Activated CD4-positive, alpha-beta T cell treated with anti-CD3 and anti-CD28 coated beads, Interleukin-2, amount 50 U/mL, for 48 hours (primary cell): ENCODE results near the gene LAMB2.

ENCODE experiments used
- DNase-seq, 2 experiments: peaks; one replicate each; pipeline ENCODE4 v3.0.0-alpha.2; 2020

LAMB2 gene

DNA sequence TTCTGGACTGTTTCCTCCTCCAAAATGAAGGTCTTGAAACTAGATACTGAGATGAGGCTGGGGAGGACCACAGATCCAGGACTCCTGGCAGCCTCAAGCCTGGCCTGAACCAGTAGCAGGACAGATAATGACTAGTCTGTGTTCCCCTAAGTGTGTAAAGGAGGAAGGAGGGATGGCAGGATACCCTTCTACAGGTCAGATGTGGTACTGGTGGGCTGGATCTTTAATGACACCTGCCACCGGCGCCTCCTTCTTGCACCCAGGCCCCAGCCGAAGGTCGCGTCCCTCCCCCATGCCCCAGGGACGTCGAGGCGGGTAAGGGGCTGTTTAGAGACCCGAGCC lies 12.8 kb downstream of the LAMB2 start:
- no peak for DNase-seq

DNA sequence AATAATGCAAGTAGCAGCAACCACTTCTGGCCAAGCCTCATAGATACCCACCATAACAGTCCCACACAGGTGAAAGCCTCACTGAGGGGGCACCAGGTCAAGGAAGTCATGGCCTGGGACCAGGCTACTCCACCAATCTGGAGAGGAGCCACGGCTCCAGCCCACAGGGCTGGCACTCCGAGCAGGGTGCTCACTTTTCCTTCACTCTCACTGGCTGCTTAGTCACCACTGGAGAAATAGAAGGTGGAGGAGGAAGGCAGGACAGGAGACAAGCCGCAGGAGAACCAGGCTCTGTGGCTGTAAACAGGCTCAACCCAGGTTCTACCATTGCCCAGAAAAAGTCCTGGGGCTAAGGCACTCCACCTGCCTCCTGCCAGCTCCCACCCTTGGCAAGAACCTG lies 13.4 kb downstream of the LAMB2 start:
- DNase-seq = no peak

DNA sequence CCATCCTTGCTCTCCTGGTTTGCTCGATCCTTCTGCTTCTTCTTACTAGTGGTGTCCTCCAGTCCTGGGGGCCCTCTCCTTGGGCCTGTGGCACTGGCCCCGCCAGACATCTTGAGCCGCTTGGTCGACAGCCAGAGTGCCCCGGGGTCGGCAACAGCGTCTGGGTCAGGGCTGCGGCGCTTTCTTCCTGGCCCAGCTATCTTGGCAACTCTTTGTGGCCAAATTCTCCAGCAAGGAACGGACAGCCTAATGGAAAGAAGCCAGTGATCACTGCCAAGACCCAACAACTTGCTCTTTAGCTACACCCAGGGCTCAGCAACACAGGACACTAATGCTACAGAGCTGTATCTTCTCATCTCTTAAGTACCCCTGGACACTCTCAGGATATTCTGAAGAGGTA lies 13.8 kb downstream of the LAMB2 start:
- DNase-seq = no peak

DNA sequence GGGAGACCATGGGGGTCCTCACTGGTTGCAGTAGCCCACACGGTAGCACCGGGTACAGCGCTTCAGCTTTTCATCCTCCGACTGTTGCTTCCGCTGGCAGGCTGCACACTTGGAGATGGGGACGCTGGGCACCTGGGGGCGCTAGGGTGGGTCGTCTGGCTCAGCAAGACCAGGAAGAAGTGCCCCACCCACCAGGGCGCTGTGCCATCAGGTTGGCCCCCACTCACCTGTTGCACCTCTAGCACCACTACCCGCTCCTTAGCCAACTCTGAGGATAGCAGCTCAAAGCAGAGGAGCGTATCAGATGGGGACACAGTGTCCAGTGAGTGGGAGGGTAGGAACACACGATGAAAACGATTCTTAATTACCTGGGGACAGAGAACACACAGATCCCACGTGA lies 20.6 kb downstream of the LAMB2 start:
- no peak for DNase-seq

DNA sequence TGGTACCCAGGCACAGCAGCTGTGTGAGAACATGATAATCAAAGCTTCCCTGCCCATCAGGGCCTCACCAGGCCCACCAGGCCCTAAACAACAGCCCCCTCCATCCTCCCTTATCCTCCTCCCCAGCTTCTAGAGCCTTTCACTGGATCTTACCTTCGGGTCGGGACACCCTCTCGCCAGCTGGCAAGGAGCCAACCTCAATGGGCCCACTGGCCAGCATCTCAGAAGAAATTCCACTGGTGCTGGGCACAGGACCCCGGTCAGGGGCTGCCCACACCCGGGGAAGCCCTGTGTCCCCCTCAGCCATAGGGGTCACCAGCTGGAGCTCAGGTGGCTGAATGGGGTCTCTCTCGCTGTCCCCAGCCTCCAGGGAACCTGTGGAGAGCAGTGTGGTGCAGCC lies 21.5 kb downstream of the LAMB2 start:
- DNase-seq = no peak

DNA sequence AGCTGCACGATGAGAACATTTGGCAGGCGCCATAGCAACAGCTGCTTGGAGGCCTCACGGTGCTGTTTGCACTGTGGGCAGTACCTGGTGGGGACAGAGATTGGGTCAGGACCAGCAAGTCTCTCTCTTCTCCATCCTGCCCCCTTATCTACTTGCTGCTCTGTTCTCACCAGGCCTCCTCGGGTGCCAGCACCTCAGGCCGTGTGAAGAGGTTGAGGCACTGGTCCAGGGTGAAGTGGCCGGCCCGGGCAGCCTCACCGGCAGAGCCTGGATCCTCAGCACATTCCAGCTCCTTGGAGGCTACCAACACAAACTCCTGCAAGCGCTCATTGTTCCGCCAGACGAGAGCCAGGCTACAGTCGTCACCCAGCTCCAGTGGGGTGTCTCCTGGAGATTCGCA lies 22.1 kb downstream of the LAMB2 start:
- DNase-seq = no peak

DNA sequence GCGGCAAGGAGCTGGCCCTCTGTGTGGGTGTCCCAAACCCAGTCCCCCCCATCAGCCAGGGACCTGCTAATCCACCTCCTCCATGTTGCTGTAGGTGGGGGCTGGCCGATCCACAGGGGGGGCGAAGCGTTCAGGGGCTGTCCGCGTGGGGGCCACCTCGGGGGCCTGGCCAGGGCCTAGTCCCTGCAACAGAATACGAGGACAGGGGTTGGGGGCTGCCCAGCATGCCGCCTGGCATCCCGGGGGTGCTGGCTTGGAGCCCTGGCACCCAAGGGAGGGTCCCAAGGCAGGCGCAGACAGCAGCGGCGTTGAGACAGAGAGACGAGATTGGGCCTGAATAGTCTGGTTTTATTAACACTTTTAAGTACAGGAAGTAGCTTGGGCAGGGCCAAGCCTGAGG lies 24.5 kb downstream of the LAMB2 start:
- DNase-seq = no peak

DNA sequence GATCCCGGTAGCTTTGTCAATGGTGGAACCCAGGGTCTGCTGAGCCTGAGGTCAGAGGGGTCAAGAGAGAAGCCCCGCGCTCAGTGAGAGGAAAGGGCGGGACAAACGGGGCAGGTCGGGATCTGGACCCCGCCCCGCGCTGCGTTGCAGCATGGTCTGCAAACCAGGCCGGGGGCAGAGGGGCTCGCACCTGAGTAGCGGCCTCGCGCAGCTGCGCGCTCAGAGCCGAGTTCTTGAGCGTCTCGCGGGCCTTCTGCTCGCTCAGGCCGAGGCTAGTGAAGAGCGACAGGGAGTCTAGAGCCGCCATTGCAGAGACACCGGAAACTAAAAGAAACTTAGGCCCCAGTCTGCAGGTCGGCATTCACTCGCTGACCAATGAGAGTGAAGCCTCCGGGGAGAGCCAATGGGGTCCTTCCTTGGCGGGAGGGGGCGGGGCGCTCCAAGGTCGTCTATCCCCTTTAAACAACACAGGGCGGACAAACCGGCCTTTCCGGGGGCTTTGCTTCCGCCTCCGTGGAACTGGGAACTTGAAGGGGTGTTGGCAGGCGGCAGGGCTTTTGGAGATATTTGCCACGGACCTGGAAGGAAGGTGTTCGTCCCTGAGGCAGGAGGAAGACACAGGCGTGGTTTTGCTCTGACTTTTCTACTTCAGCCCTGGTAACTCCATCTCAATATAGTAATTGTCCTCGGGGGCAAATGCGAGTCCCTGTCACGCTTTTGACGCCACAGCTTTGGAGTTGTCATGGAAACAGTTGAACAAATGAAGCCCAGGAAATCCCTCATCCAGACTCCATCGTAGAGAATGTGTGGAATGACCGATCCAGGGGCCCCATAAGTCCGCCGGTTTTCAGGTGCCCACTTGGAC lies 28.2 kb downstream of the LAMB2 start, which contains the start of gene QARS1:
TSS of gene QARS1 (minus strand) at position 331 of the 865 bp plus-strand sequence. CDS start at position 307, 24 bp downstream.
- peak; percentile 90 to 92 for DNase-seq

DNA sequence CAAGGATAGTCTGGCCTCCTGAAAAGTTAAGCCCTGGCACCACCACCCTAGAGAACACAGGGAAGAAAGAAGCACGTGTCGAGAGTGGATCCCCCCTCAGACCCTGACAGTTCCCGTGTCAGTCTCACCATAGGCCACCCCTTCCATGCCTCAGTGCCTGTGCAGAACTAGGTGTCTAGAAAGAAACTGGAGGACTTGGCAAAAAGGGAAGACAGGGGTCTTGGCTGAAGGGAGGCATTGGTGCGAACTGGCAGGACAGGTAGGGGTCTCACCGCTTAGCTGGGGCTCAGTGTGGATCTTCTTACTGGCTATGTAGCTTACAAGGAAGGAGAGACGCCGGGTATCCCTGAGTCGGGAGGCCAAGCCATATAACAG lies 28.8 kb downstream of the LAMB2 start:
- no peak for DNase-seq

DNA sequence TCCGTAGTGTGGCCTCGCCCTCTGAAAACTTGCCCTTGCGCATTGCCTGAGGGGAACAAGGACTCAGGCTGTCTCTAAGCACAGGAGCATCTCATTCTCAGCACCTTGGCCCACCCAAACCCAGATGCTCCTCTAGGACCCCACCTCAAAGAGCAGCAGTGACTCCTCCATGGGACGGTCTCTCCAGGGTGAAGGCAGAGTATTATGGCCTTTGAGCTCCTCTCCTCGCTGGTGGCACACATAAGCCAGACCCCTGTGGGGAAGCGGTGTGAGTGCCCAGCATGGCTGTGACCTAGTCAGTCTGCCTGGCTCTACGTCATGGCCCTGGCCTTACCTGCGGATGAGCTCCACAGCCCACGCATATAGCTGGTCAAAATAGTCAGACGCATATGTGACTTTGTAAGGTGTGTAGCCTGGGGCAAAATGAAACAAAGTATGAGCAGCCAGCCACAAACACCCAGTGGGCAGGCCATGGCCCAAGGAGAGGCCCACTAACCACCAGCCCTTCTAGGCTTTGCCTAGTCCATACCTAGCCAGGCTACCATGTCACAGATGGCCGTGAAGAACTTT lies 32.7 kb downstream of the LAMB2 start:
- DNase-seq = no peak

DNA sequence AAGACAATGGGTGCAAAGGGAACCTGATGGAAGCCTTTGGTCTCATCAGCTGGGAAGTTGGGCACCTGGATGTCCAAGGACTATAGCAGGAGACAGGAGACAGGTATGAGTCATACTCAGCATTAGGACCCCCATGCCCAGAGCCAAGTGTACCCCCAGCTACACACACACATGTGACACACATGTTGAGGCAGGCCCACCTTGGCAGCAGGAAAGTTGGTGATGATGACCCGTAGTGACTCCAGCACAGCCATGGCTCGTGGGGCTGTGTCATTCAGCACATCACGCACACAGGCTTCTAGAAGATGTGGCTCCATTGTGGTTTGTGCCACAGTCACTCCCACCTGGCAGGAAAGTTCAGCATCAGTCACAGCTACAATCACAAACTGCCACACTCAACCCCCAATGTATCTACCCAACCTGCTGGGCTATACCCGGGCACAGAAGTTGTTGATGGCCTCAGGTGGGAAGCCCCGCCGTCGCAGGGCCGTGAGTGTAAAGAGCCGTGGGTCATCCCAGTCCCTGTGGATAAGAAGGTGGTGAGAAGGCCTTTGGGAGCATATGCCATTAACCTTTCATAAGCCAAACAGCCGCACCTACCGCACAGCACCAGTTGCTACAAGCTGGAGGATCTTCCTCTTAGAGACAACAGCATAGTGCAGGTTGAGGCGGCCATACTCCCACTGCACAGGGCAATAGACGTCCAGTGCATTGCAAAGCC lies 33.8 kb downstream of the LAMB2 start:
- DNase-seq = no peak

DNA sequence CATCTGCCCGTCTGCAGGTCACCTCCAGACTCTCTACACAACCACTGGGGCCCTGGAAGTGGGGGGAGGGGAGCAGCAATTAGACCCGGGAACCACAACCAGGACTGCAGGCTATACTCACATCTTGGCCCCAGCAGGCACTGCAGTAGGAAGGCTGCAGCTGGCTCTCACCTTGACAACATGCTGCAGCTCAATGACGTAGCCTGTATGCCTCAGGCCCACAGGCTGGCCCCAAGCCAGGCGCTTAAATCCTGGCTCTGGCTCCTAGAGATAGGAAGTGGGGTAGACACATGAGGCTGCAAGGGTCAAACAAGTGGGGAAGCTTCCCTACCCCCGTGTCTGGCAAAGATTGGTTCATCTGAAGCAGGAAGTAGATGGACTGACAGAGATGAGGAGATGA lies 34.4 kb downstream of the LAMB2 start:
- DNase-seq = no peak

DNA sequence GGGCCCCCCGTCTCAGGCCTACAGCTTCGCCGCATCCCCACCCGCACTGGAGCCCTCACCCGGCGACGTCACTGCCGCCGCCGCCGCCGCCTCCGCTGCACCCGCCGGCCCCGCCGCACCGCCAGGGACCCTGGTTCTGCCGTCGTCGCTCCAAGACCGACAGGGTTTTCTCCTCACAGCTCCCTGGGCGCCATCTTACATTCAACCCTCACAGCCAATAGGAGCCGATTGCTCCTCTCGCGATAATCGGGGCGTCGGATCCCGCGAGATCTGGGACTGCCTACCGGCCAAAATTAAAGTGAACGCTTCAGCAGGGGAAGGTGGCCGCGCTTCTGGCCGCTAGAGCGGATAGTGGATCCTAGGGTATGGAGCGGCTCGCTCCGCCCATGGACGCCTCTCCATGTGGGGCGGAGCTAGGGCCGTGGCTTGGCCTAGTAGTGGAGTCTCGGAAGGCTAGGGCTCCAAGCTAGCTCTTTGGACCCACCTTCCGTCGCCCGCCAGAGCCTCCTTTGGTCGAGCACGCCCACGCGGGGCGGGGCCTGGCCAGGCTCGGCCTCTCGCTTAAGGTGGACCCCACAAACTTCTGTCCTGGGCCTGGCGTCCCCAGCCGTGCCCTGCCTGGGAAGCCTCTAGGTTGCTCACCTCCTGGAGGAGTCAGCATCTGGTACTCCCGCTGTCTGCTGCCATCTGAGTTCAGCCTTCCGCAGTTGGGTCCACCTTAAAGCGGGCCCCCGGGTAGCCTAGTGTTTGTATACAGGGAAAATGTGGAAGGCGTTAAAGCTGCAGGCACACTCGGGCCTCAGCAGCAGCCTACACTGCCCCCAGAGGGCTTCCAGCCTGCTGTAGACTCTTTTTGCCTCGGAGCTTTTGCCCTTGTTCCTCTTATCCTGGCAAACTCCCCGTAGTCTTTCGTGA lies 38.7 kb downstream of the LAMB2 start, which contains the start of gene QRICH1:
TSS of gene QRICH1 (minus strand) at position 219 of the 915 bp plus-strand sequence. CDS start 17,054 bp downstream, outside the sequence.
- DNase-seq = peak; percentile 96 to 97

DNA sequence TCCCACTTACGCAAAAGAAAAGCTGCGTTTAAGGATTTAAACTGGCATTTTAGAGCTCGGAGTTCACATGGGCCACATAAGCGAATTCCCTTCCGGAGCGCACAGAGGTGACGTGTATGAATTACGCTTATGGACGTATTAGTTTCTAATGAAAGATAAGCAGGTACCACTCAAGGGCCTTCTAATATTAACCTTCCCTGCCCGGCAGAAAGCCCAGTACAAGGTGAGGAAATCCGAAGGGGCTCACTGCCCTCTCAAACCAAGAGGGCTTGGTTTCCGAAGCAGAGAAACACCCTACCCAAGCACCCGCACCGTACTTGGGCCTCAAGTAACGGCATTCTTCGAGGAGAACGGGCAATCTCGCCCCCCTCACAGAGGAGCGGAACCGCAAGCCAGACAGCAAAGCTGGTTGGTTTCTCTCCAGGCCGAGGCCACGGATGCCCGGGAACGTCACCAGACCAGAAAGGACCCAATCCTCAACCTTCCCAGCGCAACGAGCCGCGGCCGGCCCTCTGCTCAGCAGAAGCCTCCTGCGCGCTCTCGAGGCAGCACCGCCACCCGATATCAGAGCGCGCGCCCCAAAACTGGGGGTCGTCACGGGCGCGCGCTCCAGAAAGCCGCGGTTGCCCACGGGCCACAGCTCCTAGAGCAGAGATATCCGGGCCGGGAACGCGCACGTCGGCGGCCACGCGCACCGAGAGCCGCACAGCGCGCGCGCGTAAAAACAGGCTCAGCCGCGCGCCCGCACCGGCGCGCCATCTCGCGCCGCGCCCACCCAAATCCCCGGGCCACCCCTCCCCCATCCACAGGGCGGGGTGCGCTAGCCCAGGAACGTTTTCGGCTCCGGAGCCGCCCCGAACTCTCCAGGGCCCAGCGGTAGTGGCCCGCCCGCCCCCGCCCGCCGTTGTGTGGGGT lies 39.7 kb downstream of the LAMB2 start:
- DNase-seq = peak; percentile 81 to 86

DNA sequence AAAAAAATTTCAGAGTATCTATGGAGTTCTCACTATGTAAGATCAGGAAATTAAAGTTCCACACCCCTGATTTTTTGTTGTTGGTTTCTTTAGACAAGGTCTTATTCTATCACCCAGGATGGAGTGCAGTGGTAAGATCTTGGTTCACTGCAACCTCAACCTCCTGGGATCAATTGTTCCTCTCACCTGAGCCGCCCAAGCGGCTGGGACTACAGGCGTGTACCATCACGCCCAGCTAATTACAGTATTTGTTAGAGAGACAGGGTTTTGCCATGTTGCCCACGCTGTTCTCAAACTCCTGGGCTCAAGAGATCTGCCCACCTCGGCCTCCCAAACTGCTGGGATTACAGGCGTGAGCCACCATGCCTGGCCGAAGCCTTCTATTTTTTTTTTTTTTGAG lies 51.4 kb downstream of the LAMB2 start:
- no peak for DNase-seq

DNA sequence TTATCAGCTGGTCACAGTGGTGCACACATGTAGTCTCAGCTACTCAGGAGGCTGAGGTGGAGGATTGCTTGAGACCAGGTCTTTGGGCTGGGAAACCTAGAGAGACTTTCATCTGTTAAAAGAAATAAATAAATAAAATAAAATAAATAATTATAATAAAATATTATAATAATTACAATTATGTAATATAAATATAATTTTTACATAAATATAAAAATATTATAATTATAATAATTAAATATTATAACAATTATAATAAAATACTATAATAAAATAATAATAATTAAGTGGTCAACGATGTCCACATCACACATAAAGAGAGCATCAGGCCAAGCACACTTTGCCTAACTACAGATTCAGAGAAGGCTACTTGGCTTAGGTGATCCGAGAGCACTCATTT lies 53.6 kb downstream of the LAMB2 start:
- no peak for DNase-seq

DNA sequence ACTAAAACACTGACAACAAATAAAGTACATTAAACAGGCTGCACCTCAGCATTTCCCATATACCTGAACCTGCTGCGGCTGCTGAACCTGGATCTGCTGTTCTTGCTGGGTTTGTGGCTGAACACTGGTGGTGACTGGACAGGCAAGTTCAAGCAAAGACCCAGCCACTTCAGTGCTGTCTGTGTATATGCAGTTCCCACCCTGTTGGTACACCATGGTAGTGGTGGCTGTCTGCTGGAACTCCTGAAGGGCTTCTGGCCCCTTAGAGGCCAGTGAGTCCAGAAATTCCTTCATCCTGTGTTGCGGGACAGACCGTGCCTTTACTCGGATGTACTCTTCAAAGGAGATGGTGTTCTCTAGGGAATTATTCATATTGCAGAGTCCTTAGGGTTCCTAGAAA lies 56.2 kb downstream of the LAMB2 start:
- DNase-seq = no peak

DNA sequence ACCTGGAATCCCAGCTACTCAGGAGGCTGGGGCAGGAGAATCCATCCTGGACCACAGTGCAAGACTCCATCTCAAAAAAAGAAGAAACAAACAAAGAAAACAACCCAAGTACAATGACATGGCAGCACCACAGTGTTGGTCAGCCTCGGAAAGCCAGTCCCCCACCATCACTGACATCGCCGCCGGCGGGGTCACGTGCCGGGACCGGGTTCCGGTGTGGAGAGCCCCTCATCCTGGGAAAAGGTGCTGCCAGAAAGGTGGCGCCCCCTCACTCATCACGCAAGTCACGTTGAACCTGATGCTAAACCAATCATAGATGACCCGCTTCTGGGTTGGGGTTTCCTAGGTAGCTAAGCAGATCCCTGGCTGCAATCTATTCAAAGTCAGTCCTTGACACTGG lies 56.7 kb downstream of the LAMB2 start:
- no peak for DNase-seq
